ENCODE data around the gene IPO5.
"Not testable (repeated sequence)": the region's sequence is repeated elsewhere in the genome, so short reads cannot be mapped to it uniquely, and the experiment has no call there.

The IPO5 gene

GRCh38 chr13:97949316-97949715, 4.2 kb upstream of the IPO5 start:
- DNase-seq (ENCODE audit: low spot score): not testable (repeated sequence)

- no peak for DNase-seq (ENCODE audit: low spot score)
Measured at GRCh38 chr13:97951376-97951775, 2.1 kb upstream of the IPO5 start.

GRCh38 chr13:97952831-97953230, 644 bp upstream of the IPO5 start:
- not testable (repeated sequence) for DNase-seq (ENCODE audit: low spot score)

- no peak for DNase-seq (ENCODE audit: low spot score)
Measured at GRCh38 chr13:97961340-97961739, 7.9 kb downstream of the IPO5 start.

- no peak for DNase-seq (ENCODE audit: low spot score)
Measured at GRCh38 chr13:97962887-97963286, 9.4 kb downstream of the IPO5 start.

GRCh38 chr13:97967226-97967625, 13.8 kb downstream of the IPO5 start:
- no peak for DNase-seq (ENCODE audit: low spot score)

- DNase-seq (ENCODE audit: low spot score): no peak
Measured at GRCh38 chr13:97967948-97968347, 14.5 kb downstream of the IPO5 start.

- no peak for DNase-seq (ENCODE audit: low spot score)
Measured at GRCh38 chr13:97971519-97971918, 18.0 kb downstream of the IPO5 start.

GRCh38 chr13:97974773-97975172, 21.3 kb downstream of the IPO5 start:
- peak; percentile 13 for DNase-seq (ENCODE audit: low spot score)

- DNase-seq (ENCODE audit: low spot score): no peak
Measured at GRCh38 chr13:97975280-97975847, 21.9 kb downstream of the IPO5 start.

- peak; percentile 99 for DNase-seq (ENCODE audit: low spot score)
Measured at GRCh38 chr13:97975848-97976609, 22.6 kb downstream of the IPO5 start.

GRCh38 chr13:97976610-97977521, 23.4 kb downstream of the IPO5 start:
- peak; percentile 74 for DNase-seq (ENCODE audit: low spot score)

- no peak for DNase-seq (ENCODE audit: low spot score)
Measured at GRCh38 chr13:97977982-97978381, 24.5 kb downstream of the IPO5 start.

GRCh38 chr13:97978651-97979050, 25.2 kb downstream of the IPO5 start:
- DNase-seq (ENCODE audit: low spot score): peak; percentile 21

- peak; percentile 29 for DNase-seq (ENCODE audit: low spot score)
Measured at GRCh38 chr13:97979051-97979450, 25.6 kb downstream of the IPO5 start.

- no peak for DNase-seq (ENCODE audit: low spot score)
Measured at GRCh38 chr13:97979556-97979955, 26.1 kb downstream of the IPO5 start.

GRCh38 chr13:97982286-97982685, 28.8 kb downstream of the IPO5 start:
- DNase-seq (ENCODE audit: low spot score): no peak

GRCh38 chr13:97986835-97987234, 33.4 kb downstream of the IPO5 start:
- no peak for DNase-seq (ENCODE audit: low spot score)

GRCh38 chr13:97999653-98000052, 46.2 kb downstream of the IPO5 start:
- no peak for DNase-seq (ENCODE audit: low spot score)

GRCh38 chr13:98004107-98004506, 50.6 kb downstream of the IPO5 start:
- peak; percentile 69 for DNase-seq (ENCODE audit: low spot score)

- not testable (repeated sequence) for DNase-seq (ENCODE audit: low spot score)
Measured at GRCh38 chr13:98004997-98005396, 51.5 kb downstream of the IPO5 start.

GRCh38 chr13:98007001-98007400, 53.5 kb downstream of the IPO5 start:
- DNase-seq (ENCODE audit: low spot score): no peak

- DNase-seq (ENCODE audit: low spot score): no peak
Measured at GRCh38 chr13:98013241-98013640, 59.8 kb downstream of the IPO5 start.
